A673 (cell line): ENCODE results near the gene PXK. TPM values are rescaled to one million over a fixed set of nuclear protein-coding genes. Genes with fewer than 3 reads are reported as not detected.
A peak's percentile ranks its signal among the peaks of the same experiment; 100 is the strongest.

ENCODE experiments used
- BruUV-seq: library from RNA; stranded (reverse); fragments of 400-500 nt; replicated peaks from 2 replicates; lab custom pipeline; 2021; lab: Mats Ljungman, UMichigan
- CTCF ChIA-PET: fragments of 300-600 bp; sonication (Branson Sonifier 250); formaldehyde crosslinking; loops from one replicate; lab custom pipeline; 2022; ENCODE audit warnings: antibody characterized with exemption; lab: Charles Lee
- POLR2A ChIA-PET: fragments of 300-600 bp; sonication (Branson Sonifier 250); formaldehyde crosslinking; loops from one replicate; lab custom pipeline; 2022; ENCODE audit warnings: antibody characterized with exemption; ENCODE audit not compliant: low non-redundant PET; lab: Charles Lee
- DNase-seq: peaks from one replicate; pipeline ENCODE4 v3.0.0-alpha.2; 2015; ENCODE audit warnings: low spot score
- H3K27ac ChIP-seq: fragments of 200-600 bp; sonication (generic); 2 replicates; pipeline ENCODE4 v1.5.1; 2016; ENCODE audit warnings: mixed run types, low read depth, mild to moderate bottlenecking, mixed read lengths, antibody characterized with exemption, low read length; ENCODE audit not compliant: poor library complexity, severe bottlenecking
- H3K27me3 ChIP-seq: fragments of 200-600 bp; sonication (generic); replicated peaks from 2 replicates; pipeline ENCODE4 v1.6.1; 2017; ENCODE audit warnings: mixed run types, low read depth, mild to moderate bottlenecking, mixed read lengths, antibody characterized with exemption, low read length; ENCODE audit not compliant: insufficient read depth, poor library complexity
- H3K36me3 ChIP-seq: fragments of 200-600 bp; sonication (generic); 2 replicates; pipeline ENCODE4 v1.6.1; 2016; ENCODE audit warnings: mixed run types, mild to moderate bottlenecking, mixed read lengths, antibody characterized with exemption, low read length; ENCODE audit not compliant: insufficient read depth, poor library complexity, severe bottlenecking
- H3K4me1 ChIP-seq: fragments of 200-600 bp; sonication (generic); 2 replicates; pipeline ENCODE4 v1.6.1; 2017; ENCODE audit warnings: mixed run types, mild to moderate bottlenecking, mixed read lengths, antibody characterized with exemption, low read length; ENCODE audit not compliant: insufficient read depth, poor library complexity, severe bottlenecking
- H3K4me3 ChIP-seq: fragments of 200-600 bp; sonication (generic); 2 replicates; pipeline ENCODE4 v1.5.1; 2016; ENCODE audit warnings: low read depth, mixed run types, mild to moderate bottlenecking, mixed read lengths, low read length; ENCODE audit not compliant: poor library complexity, severe bottlenecking
- H3K9me3 ChIP-seq: fragments of 200-600 bp; sonication (generic); 2 replicates; pipeline ENCODE4 v1.6.1; 2016; ENCODE audit warnings: mixed run types, low read depth, mild to moderate bottlenecking, mixed read lengths, antibody characterized with exemption, low read length; ENCODE audit not compliant: poor library complexity, severe bottlenecking
- EZH2 ChIP-seq: fragments of 200-600 bp; sonication (generic); IDR thresholded peaks from 2 replicates; pipeline ENCODE4 v1.6.1; 2017; ENCODE audit warnings: borderline replicate concordance, low read depth, mild to moderate bottlenecking, mixed read lengths, antibody characterized with exemption, low read length; ENCODE audit not compliant: poor library complexity, severe bottlenecking
- intact Hi-C: fragments of 100-400 bp; cut with micrococcal nuclease; formaldehyde crosslinking; loops from one replicate; pipeline ENCODE4 v1.10.0; 2022; ENCODE audit not compliant: unreplicated experiment
- total RNA-seq: library from RNA; stranded (reverse); gene quantifications from 2 replicates; pipeline ENCODE4 v1.2.3, GENCODE V29; 2021
- TF ChIP-seq, protein P1 (sequence below): fragments of 300-800, 200-600 bp; sonication (generic); conservative IDR thresholded peaks from 2 replicates; pipeline ENCODE4 v1.5.1; 2017; ENCODE audit warnings: low read depth, mild to moderate bottlenecking, antibody characterized with exemption, low read length, moderate library complexity, mixed read lengths

PXK gene
- total RNA-seq, 1 experiment from 2014 or later: 13.2 TPM

DNA sequence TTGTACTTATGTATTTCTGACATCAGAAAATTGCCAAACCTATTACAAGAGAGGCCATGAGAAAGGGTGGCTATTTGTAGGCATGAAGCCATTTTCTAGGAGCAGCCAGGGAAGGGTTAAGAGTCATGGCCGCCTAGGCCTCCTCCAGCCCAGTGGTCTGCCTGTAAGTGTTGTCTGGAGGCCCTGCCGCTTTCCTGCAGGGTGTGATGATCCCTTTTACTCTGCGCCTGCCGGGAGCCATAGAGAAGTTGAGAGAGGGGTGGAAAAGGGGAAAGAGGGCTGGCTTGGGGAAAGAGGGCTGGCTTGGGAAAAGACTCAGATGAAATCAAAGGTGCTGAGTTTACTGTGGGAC, 130.1 kb downstream of the PXK start:
- no peaks in the 10 kb centered on the region for H3K27me3 ChIP-seq
- BruUV-seq: no TSS peak
- H3K4me1 ChIP-seq: peaks cover 15% of the 10 kb centered on the region
- no peaks in the 10 kb centered on the region for H3K36me3 ChIP-seq
- DNase-seq: no peak
- intact Hi-C loops: no loop called here
- no peak overlapping the region for H3K4me3 ChIP-seq
- H3K9me3 ChIP-seq: no peaks in the 10 kb centered on the region
- TF ChIP-seq, protein P1, sequence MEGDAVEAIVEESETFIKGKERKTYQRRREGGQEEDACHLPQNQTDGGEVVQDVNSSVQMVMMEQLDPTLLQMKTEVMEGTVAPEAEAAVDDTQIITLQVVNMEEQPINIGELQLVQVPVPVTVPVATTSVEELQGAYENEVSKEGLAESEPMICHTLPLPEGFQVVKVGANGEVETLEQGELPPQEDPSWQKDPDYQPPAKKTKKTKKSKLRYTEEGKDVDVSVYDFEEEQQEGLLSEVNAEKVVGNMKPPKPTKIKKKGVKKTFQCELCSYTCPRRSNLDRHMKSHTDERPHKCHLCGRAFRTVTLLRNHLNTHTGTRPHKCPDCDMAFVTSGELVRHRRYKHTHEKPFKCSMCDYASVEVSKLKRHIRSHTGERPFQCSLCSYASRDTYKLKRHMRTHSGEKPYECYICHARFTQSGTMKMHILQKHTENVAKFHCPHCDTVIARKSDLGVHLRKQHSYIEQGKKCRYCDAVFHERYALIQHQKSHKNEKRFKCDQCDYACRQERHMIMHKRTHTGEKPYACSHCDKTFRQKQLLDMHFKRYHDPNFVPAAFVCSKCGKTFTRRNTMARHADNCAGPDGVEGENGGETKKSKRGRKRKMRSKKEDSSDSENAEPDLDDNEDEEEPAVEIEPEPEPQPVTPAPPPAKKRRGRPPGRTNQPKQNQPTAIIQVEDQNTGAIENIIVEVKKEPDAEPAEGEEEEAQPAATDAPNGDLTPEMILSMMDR: no peak
- TF ChIP-seq EZH2: no peak
- ChIA-PET CTCF (no interaction called here), POLR2A (no interaction called here)
- no peak overlapping the region for H3K27ac ChIP-seq

DNA sequence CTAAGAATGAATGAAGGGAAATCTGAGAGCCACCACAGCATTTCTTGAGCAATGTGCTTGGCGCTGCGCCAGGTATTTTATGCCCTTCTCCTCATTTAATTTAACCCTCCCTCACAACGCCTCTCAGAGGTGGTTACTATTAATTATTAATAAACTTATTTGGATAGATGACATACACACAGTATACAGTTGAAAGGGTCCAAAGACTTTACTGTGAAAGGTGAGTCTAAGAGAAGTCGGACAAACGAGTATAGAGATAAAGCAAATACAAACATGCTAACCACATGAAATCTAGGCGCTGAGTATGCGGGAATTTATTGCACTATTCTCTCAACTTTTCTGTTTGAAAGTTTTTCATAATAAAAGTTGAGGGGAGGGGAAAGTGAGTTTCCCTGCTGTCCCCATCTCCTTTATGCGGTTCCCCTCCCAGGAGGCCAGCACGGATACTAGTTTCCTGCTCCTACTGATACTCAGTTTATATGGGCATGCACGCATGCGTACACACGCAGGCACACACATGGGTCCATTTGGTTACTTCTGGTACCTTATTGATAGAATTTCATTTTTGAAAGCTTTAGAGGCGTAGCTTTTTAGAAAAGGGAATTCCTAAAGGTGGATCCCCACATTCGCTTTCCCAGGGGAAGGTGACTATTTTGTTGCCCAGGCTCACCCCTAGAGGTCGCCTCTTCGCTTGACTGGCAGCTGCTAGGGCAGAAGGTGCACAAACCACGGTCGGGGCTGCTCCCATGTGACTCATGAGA, 130.7 kb downstream of the PXK start:
- Histone ChIP-seq H3K27me3 (no peaks in the 10 kb centered on the region), H3K27ac (no peak overlapping the region), H3K36me3 (no peaks in the 10 kb centered on the region), H3K4me3 (peak overlapping the region; percentile 23), H3K9me3 (no peaks in the 10 kb centered on the region), H3K4me1 (peaks cover 15% of the 10 kb centered on the region)
- intact Hi-C loops: no loop called here
- TF ChIP-seq, protein P1: peak; percentile 78
- TF ChIP-seq EZH2: no peak
- peak; percentile 76 for DNase-seq
- CTCF ChIA-PET: interaction anchor here (1.0 kb wide), 1 partner anchor 29 kb away, joined by 3 read pairs; the partner anchor contains the start of gene KCTD6
- POLR2A ChIA-PET: no interaction called here
- BruUV-seq: no TSS peak

DNA sequence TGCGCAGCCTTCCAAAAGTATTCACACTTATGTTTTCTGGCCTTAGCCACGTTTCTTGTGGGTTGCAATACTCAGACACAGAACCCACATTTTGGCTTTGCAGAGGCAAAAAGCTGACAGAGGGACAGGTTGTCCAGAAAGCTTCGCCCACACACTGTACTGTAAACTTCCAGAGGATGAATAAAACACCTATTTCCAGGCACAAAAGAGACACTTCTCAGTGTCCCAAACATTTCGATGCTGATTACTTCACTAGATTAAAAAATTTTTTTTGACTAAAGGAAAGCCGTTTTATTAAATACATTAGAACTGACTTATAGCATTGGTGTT, 131.2 kb downstream of the PXK start:
- TF ChIP-seq EZH2: no peak
- TF ChIP-seq, protein P1: no peak
- BruUV-seq: no TSS peak
- ChIA-PET POLR2A (no interaction called here), CTCF (interaction anchor here (1.0 kb wide), 1 partner anchor 28 kb away, joined by 3 read pairs; the partner anchor contains the start of gene KCTD6)
- H3K27me3 ChIP-seq: no peaks in the 10 kb centered on the region
- peaks cover 15% of the 10 kb centered on the region for H3K4me1 ChIP-seq
- no peak for DNase-seq
- H3K27ac ChIP-seq: no peak overlapping the region
- H3K36me3 ChIP-seq: no peaks in the 10 kb centered on the region
- H3K9me3 ChIP-seq: no peaks in the 10 kb centered on the region
- intact Hi-C loops: loop anchor here (2.0 kb wide), 1 partner anchor 69 kb away; no protein-coding TSS in a partner anchor
- H3K4me3 ChIP-seq: no peak overlapping the region
